Measurements from ENCODE around the gene NR3C1. TPM values are rescaled to one million over a fixed set of nuclear protein-coding genes. Genes with fewer than 3 reads are reported as not detected.

Gene NR3C1
- total RNA-seq, 1 experiment from 2014 or later: 31.4 TPM

GRCh38 chr5:143243103-143243502 is 160.4 kb downstream of the NR3C1 start:
- H3K23ac ChIP-seq (ENCODE audit: insufficient read length, low read depth, low read length): no peak overlapping the region
- no peak for DNase-seq
- no peak overlapping the region for H2AK5ac ChIP-seq (ENCODE audit: insufficient read length, low read length)
- H2BK20ac ChIP-seq (ENCODE audit: low read depth, low read length, poor library complexity, severe bottlenecking): no peak overlapping the region
- H3K79me2 ChIP-seq (ENCODE audit: insufficient read depth, low read length): no peaks in the 10 kb centered on the region
- H3K27ac Mint-ChIP-seq: no peak overlapping the region; a peak in 1 of 7 replicates
- H3K9me3 Mint-ChIP-seq: peaks cover 0 to 10% of the 10 kb centered on the region in 2 experiments; a peak in 3 of 5 replicates
- H3K27ac ChIP-seq (ENCODE audit: insufficient read length, low read depth, low read length): no peak overlapping the region
- H2BK12ac ChIP-seq (ENCODE audit: insufficient read length, low read depth, low read length): no peak overlapping the region
- no peaks in the 10 kb centered on the region for H3K9me3 ChIP-seq (ENCODE audit: control insufficient read depth, low read depth, low read length)
- H4K8ac ChIP-seq (replicated peaks; ENCODE audit: insufficient read length, low read depth, low read length): no peak overlapping the region
- no peak overlapping the region for H2AFZ ChIP-seq (ENCODE audit: low read length)
- no CpG with 5 or more reads among the region's 6 CpGs for WGBS (ENCODE audit: extremely low coverage, insufficient read length, low lambda C conversion rate)
- no peak overlapping the region for H3K4ac ChIP-seq (ENCODE audit: low read depth, low read length)
- no peaks in the 10 kb centered on the region; the same call in none of the 2 replicates for H3K27me3 Mint-ChIP-seq (ENCODE audit: low read depth)
- no peaks in the 10 kb centered on the region for H3K79me1 ChIP-seq (ENCODE audit: insufficient read depth, low read depth, low read length, poor library complexity, severe bottlenecking)
- H3K23me2 ChIP-seq (ENCODE audit: insufficient read length, low read depth, low read length, poor library complexity, severe bottlenecking): no peaks in the 10 kb centered on the region
- no peaks in the 10 kb centered on the region for H3K27me3 ChIP-seq (ENCODE audit: insufficient read depth, low read length)
- peaks cover 0 to 4% (median 2%) of the 10 kb centered on the region in 3 experiments; a peak in 2 of 7 replicates for H3K36me3 Mint-ChIP-seq (ENCODE audit: insufficient read depth in 1 of 3, low read depth in 3 of 3)
- H3K14ac ChIP-seq (ENCODE audit: insufficient read depth, low read length): no peak overlapping the region
- no peaks in the 10 kb centered on the region; the same call in 1 of the 2 replicates for H3K4me1 ChIP-seq (ENCODE audit: insufficient read depth, low read length)
- no peak overlapping the region for H3K56ac ChIP-seq (ENCODE audit: insufficient read length, low read depth, low read length)
- no peak overlapping the region for H4K91ac ChIP-seq (ENCODE audit: insufficient read length, low read depth, low read length)
- TF ChIP-seq CTCF (conservative IDR thresholded peaks at IDR 0.05): no peak
- no peak overlapping the region for H3T11ph ChIP-seq (ENCODE audit: low read length)
- H3K18ac ChIP-seq (ENCODE audit: insufficient read length, low read depth, low read length): no peak overlapping the region
- H2BK15ac ChIP-seq (ENCODE audit: low read depth, low read length): no peak overlapping the region
- no peak overlapping the region for H2BK120ac ChIP-seq (ENCODE audit: low read depth, low read length, poor library complexity, severe bottlenecking)
- H3K4me2 ChIP-seq (ENCODE audit: insufficient read depth, insufficient read length, low read length): no peak overlapping the region
- no peaks in the 10 kb centered on the region for H4K20me1 ChIP-seq (ENCODE audit: control insufficient read depth, insufficient read depth, insufficient read length)
- H3K4me1 Mint-ChIP-seq: peaks cover 3 to 11% of the 10 kb centered on the region in 2 experiments; a peak in 3 of 4 replicates
- H3K9ac ChIP-seq (ENCODE audit: extremely low read depth, insufficient read length, low read length): no peak overlapping the region
- no peak overlapping the region for H4K5ac ChIP-seq (ENCODE audit: insufficient read length, low read depth, low read length)
- no peak overlapping the region for H2BK5ac ChIP-seq (ENCODE audit: insufficient read length, low read length)
- H3K4me3 Mint-ChIP-seq: no peak overlapping the region

Data from H9 (cell line).